Upper lobe of left lung (tissue), 4 donors: Measurements from ENCODE around the gene SIGLEC1.

Experiments
- CTCF ChIP-seq, 6 experiments: fragments of 450-650 bp in 4 of 6; fragments of 200-600 bp in 2 of 6; sonication (generic) in 2 of 6; IDR thresholded peaks; one replicate each; pipeline ENCODE4 v1.5.1; 2016 to 2019; ENCODE audit warnings: antibody characterized with exemption in 6 of 6
- POLR2A ChIP-seq, 4 donors: fragments of 450-650 bp; IDR thresholded peaks; one replicate each; pipeline ENCODE4 v1.5.1; 2016 to 2017; ENCODE audit warnings: antibody characterized with exemption in 4 of 4, mild to moderate bottlenecking in 2 of 4

DNA sequence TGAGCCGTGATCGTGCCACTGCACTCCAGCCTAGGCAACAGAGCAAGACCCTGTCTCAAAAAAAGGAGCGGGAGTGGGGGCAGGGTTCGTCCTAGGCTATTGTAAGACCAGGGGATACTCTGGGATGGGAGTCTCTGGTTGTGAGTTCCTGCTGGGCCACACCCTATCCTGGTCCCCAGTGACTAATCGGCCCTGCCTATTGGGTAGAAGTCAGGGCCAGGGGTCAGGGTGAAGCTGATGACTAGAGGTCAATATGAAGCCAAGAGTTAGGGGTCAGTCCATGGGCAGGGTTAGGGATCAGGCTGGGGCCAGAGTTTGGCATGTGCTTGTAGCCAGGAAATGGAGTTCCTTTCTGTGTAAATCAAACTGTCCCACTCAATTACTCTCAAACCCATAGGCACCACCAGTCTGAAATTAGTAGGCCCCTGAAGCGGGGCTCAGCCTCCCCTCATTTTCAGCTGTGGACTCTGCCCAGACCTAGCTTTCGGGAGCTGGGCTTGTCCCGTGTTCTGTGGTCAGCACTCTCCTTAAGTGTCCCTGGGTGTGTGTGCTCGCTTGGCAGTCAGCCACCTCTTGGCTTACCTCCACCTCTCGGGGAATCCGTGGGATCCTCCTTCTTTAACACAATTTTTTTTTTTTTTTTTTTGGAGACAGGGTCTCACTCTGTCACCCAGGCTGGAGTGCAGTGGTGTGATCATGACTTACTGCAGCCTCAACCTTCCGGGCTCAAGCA lies 21.9 kb upstream of the SIGLEC1 start:
- TF ChIP-seq POLR2A (IDR thresholded peaks at IDR 0.05) (no peak), CTCF (IDR thresholded peaks at IDR 0.05) (no peak)
